HepG2 (cell line): Measurements from ENCODE around the gene CLN6.

Experiments used
- CTCF ChIP-seq: sonication (generic); formaldehyde crosslinking; IDR thresholded peaks from 2 replicates; pipeline ENCODE4 v1.5.0; 2020; ENCODE audit warnings: mild to moderate bottlenecking, missing genetic modification reagents, moderate library complexity
- ELF4 ChIP-seq: sonication (generic); formaldehyde crosslinking; IDR thresholded peaks from 2 replicates; pipeline ENCODE4 v1.5.0; 2020; ENCODE audit warnings: missing genetic modification reagents, mild to moderate bottlenecking, moderate library complexity, borderline replicate concordance
- GTF2F1 ChIP-seq: fragments of 150-350 bp; IDR thresholded peaks from 2 replicates; pipeline ENCODE4 v1.6.1; 2014; ENCODE audit warnings: low read length
- KLF13 ChIP-seq: sonication (generic); formaldehyde crosslinking; IDR thresholded peaks from 2 replicates; pipeline ENCODE4 v1.4.0; 2020; ENCODE audit warnings: mild to moderate bottlenecking, missing genetic modification reagents
- MAX ChIP-seq: IDR thresholded peaks from 2 replicates; pipeline ENCODE4 v1.6.1; 2012; ENCODE audit warnings: inconsistent platforms
- MXI1 ChIP-seq: IDR thresholded peaks from 3 replicates; pipeline ENCODE4 v1.6.1; 2012; ENCODE audit warnings: low read depth, low read length, inconsistent platforms, borderline replicate concordance
- NPAS2 ChIP-seq: sonication (generic); formaldehyde crosslinking; IDR thresholded peaks from 2 replicates; pipeline ENCODE4 v1.8.0; 2022; ENCODE audit warnings: mild to moderate bottlenecking, missing genetic modification reagents, borderline replicate concordance
- NR3C1 ChIP-seq: sonication (generic); formaldehyde crosslinking; IDR thresholded peaks from 2 replicates; pipeline ENCODE4 v1.4.0; 2020; ENCODE audit warnings: missing genetic modification reagents
- ZFP91 ChIP-seq: sonication (generic); formaldehyde crosslinking; IDR thresholded peaks from 2 replicates; pipeline ENCODE4 v1.9.0; 2022; ENCODE audit warnings: missing genetic modification reagents, mild to moderate bottlenecking, borderline replicate concordance
- ZNF552 ChIP-seq: sonication (generic); formaldehyde crosslinking; IDR thresholded peaks from 2 replicates; pipeline ENCODE4 v1.9.0; 2022; ENCODE audit warnings: missing genetic modification reagents, mild to moderate bottlenecking, borderline replicate concordance
- ZNF850 ChIP-seq: sonication (generic); formaldehyde crosslinking; conservative IDR thresholded peaks from 2 replicates; pipeline ENCODE4 v1.9.0; 2021; ENCODE audit warnings: mild to moderate bottlenecking, missing genetic modification reagents

GRCh38 chr15:68163191-68163590, 66.3 kb downstream of the CLN6 start:
- no peak for TF ChIP-seq CTCF (CRISPR knock-in tag)
- no peak for TF ChIP-seq ZNF552 (CRISPR knock-in tag)
- no peak for TF ChIP-seq ZNF850 (CRISPR knock-in tag)
- no peak for TF ChIP-seq NPAS2 (CRISPR knock-in tag)
- no peak for TF ChIP-seq MXI1
- TF ChIP-seq ELF4 (CRISPR knock-in tag) = no peak
- no peak for TF ChIP-seq KLF13 (CRISPR knock-in tag)
- no peak for TF ChIP-seq GTF2F1
- no peak for TF ChIP-seq MAX
- TF ChIP-seq NR3C1 = no peak
- TF ChIP-seq ZFP91 (CRISPR knock-in tag) = no peak
